Testis (tissue), 2 donors: Measurements from ENCODE around the gene CXCL12.

ENCODE experiments used
- CTCF ChIP-seq, 3 experiments: fragments of 450-650 bp in 2 of 3; fragments of 200-600 bp in 1 of 3; sonication (generic) in 1 of 3; IDR thresholded peaks; one replicate each; pipeline ENCODE4 v1.5.1; 2016 to 2019; ENCODE audit warnings: antibody characterized with exemption in 3 of 3, mild to moderate bottlenecking in 2 of 3, moderate library complexity in 1 of 3
- POLR2A ChIP-seq: fragments of 450-650 bp; IDR thresholded peaks from one replicate; pipeline ENCODE4 v1.6.1; 2017; ENCODE audit warnings: antibody characterized with exemption, mild to moderate bottlenecking, moderate library complexity

DNA sequence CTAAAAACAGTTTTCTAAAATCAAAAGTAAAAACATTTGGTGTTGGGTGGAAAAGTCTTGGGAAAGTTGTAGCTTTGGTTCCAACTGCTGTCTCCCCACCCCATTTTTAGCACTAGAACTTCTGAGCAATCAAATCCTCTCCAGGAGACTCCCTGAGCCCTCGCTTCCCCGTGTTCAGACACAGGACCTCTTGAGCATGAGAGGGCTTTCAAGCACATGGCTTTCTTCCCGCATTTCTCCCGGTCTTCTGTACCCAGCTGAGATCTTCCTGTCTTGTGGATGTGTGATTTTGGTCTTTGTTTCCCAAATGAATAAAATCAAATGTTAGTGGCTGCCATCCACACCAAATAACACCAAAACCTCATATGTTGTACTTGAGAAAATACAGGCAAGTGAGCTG lies 5.0 kb downstream of the CXCL12 start:
- TF ChIP-seq CTCF (IDR thresholded peaks at IDR 0.05) = no peak
- TF ChIP-seq POLR2A = no peak
